Activated T-cell treated with anti-CD3 and anti-CD28 coated beads, Interleukin-2, amount 50 U/mL, for 72 hours (primary cell): ENCODE data around the gene FOXR2. TPM values are rescaled to one million over a fixed set of nuclear protein-coding genes. Genes with fewer than 3 reads are reported as not detected.

ENCODE experiments used
- ATAC-seq, 2 donors: fragments of 150-1000 bp; cut with Tn5 transposase; replicated peaks in 1 of 2; 2 replicates each; pipeline ENCODE4 v1.10.0; 2021; ENCODE audit warnings: moderate library complexity in 2 of 2, mild to moderate bottlenecking in 1 of 2
- DNase-seq, 2 donors: peaks; one replicate each; pipeline ENCODE4 v3.0.0; 2021 to 2022; ENCODE audit warnings: mixed read lengths in 1 of 2
- H3K27ac Mint-ChIP-seq: one replicate; pipeline ENCODE4 v1.8.0; 2022; ENCODE audit warnings: mild to moderate bottlenecking, moderate library complexity, mixed read lengths
- H3K27me3 Mint-ChIP-seq: one replicate; pipeline ENCODE4 v1.8.0; 2022; ENCODE audit warnings: low read depth, mixed read lengths
- H3K36me3 Mint-ChIP-seq, 2 donors: one replicate each; pipeline ENCODE4 v1.8.0; 2022; ENCODE audit warnings: mixed read lengths in 2 of 2, mild to moderate bottlenecking in 1 of 2; ENCODE audit not compliant: insufficient read depth in 2 of 2
- H3K4me1 Mint-ChIP-seq: one replicate; pipeline ENCODE4 v1.8.0; 2022; ENCODE audit warnings: low read depth, mixed read lengths
- H3K4me3 Mint-ChIP-seq, 2 donors: one replicate each; pipeline ENCODE4 v1.8.0; 2022; ENCODE audit warnings: mild to moderate bottlenecking in 2 of 2, mixed read lengths in 2 of 2, moderate library complexity in 2 of 2
- H3K9me3 Mint-ChIP-seq, 2 donors: one replicate each; pipeline ENCODE4 v1.8.0; 2022; ENCODE audit warnings: mixed read lengths in 2 of 2
- total RNA-seq, 2 donors: library from RNA; stranded (reverse); gene quantifications; one replicate each; pipeline ENCODE4 v1.2.3, GENCODE V29; 2022

FOXR2 gene
- total RNA-seq, 2 donors from 2014 or later: not detected

DNA sequence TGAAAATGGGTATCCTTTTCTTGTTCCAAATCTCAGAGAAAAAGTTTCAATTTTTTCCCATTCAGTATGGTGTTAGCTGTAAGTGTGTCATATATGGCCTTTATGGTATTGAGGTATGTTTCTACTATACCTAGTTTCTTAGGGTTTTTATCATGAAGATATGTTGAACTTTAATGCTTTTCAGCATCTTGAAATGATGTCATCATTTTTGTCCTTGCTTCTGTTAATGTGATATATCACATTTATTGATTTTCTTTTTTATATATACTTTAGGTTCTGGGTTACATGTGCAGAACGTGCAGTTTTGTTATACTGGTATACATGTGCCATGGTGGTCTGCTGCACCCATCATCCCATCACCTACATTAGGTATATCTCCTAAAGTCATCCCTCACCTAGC is 44.9 kb downstream of the FOXR2 start:
- Mint-ChIP-seq H3K4me3 (no peak overlapping the region), H3K27me3 (peaks cover 6% of the 10 kb centered on the region), H3K4me1 (no peaks in the 10 kb centered on the region), H3K36me3 (peaks cover 2 to 5% of the 10 kb centered on the region in 2 donors), H3K9me3 (peaks cover 9 to 19% of the 10 kb centered on the region in 2 donors), H3K27ac (no peak overlapping the region)
- no peak for DNase-seq
- ATAC-seq: no peak

Other genes with a start within 250 kb of the FOXR2 start
- gene MAGEH1, start 171.3 kb upstream of the FOXR2 start, total RNA-seq: 10 to 100 TPM; 18.9 to 20.6 TPM
- 1 to 10 TPM; 2.2 to 2.7 TPM for gene USP51, start 133.6 kb upstream of the FOXR2 start, total RNA-seq
- 10 to 100 TPM; 10.9 to 11.5 TPM for gene RRAGB, start 94.3 kb downstream of the FOXR2 start, total RNA-seq